Measurements from ENCODE around the gene ZYG11A.
"Not testable (repeated sequence)": the region's sequence is repeated elsewhere in the genome, so short reads cannot be mapped to it uniquely, and the experiment has no call there.

GRCh38 chr1:52845119-52845518 is 2.6 kb downstream of the ZYG11A start:
- TF ChIP-seq POLR2AphosphoS5 (IDR thresholded peaks at IDR 0.05; ENCODE audit: insufficient read depth, low read depth, low read length); CTCF (IDR thresholded peaks at IDR 0.05; ENCODE audit: extremely low read depth in 1 of 2, insufficient read depth in 1 of 2, low read depth in 1 of 2, low read length in 2 of 2); POLR2A (IDR thresholded peaks at IDR 0.05; ENCODE audit: low read depth, low read length); EZH2 (IDR thresholded peaks at IDR 0.05; ENCODE audit: borderline replicate concordance, low read depth, low read length, severe bottlenecking); MAX (IDR thresholded peaks at IDR 0.05; ENCODE audit: insufficient read depth, insufficient read length); FOS (IDR thresholded peaks at IDR 0.05; ENCODE audit: borderline replicate concordance, insufficient read depth, low read length); JUN (IDR thresholded peaks at IDR 0.05; ENCODE audit: borderline replicate concordance, insufficient read depth, insufficient read length, low read depth); MYC (IDR thresholded peaks at IDR 0.05; ENCODE audit: low read depth, low read length): not testable (repeated sequence)

All from endothelial cell of umbilical vein (primary cell).